GM21737 (cell line): ENCODE results near the gene POLR3E.

ENCODE experiments used
- ATAC-seq: cut with Tn5 transposase; IDR thresholded peaks from one replicate; pipeline ENCODE4 v1.9.1; 2021; ENCODE audit warnings: mild to moderate bottlenecking, moderate library complexity; ENCODE audit not compliant: unreplicated experiment

Gene POLR3E

DNA sequence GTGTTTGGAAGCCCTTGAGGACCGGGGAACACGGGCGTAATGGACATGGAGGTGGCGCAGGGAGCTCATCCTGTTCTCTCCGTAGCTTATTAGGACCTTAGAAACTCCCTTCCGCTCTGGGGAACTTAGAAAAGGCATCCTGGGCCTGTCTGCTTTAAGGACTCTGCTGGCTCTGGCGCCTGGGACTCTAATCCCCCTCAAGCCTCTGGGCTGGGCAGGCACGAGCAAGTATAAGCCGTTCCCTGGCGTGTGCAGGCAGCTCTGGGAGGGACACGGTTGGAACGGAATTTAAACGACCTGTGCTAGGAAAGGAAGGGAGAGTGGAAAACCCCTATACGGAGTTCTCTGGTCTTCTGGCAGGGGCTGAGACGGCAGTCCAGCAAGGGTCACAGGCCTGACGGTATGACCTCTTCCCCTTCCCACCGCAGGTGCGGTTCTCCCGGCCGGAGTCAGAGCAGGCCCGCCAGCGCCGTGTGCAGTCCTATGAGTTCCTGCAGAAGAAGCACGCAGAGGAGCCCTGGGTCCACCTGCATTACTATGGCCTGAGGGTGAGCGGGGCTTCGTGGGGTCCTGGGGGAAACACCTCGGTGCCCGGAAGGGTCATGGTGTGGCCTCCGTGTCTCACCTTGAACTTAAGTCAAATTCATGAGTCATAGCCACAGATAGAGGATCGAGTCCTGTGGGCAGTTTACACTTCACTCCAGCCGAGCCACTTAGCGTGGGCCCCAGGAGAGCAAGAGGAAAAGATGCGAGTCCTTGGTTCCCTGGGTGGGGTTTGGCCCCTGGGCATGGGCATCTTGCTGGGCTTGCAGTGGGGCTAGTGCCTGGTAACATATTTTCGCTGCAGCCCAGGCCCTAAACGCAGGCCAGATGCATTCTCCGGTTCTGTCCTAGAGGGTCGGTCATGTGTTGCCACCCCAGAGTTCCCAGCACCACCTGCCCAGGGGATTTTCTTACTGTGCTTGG, 17.7 kb downstream of the POLR3E start:
- ATAC-seq: no peak

GRCh38 chr16:22315979-22316378, 18.8 kb downstream of the POLR3E start:
- ATAC-seq: no peak

- no peak for ATAC-seq
These were observed 19.2 kb downstream of the POLR3E start for GRCh38 chr16:22316411-22316811.

DNA sequence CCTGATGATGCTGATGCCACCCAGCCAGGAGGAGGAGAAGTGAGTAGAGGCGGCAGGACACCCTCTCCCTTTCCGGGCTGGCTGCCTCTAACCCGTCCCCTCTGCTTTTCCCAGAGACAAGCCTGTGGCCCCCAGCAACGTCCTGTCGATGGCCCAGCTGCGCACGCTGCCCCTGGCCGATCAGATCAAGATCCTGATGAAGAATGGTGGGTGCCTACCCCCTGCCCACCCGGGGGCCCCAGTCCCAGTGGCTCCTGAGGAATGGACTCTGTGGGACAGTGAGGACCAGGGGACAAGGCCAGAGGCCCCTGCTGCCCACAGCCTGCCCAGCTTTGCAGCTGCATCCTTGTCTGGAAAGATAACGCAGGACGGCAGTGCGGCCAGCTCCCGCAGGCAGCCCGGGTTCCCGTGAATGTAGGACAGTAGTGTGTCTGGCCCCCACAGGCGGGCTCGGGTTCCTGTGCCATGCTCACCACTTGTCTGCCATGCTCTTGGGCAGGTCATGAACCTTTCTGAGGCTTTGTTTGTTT, 19.9 kb downstream of the POLR3E start:
- ATAC-seq: no peak

DNA sequence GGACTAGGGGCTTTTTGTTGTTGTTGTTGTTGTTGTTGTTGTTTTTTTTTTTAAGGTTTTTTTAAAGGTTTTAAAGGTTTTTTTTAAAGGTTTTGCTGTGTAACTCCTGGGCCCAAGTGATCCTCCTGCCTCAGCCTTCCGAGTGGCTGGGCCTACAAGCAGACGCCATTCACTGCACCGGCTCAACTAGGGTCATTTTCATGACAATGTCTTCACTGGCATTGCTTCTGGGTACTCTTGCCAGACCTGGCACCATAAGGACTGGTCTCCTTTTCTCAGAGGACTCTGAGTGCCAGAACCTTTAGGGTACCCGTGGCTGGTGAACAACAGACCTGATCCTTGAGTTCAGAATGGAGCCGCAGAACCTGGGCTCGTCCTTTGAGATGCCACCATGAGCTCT, 20.4 kb downstream of the POLR3E start:
- ATAC-seq: no peak

DNA sequence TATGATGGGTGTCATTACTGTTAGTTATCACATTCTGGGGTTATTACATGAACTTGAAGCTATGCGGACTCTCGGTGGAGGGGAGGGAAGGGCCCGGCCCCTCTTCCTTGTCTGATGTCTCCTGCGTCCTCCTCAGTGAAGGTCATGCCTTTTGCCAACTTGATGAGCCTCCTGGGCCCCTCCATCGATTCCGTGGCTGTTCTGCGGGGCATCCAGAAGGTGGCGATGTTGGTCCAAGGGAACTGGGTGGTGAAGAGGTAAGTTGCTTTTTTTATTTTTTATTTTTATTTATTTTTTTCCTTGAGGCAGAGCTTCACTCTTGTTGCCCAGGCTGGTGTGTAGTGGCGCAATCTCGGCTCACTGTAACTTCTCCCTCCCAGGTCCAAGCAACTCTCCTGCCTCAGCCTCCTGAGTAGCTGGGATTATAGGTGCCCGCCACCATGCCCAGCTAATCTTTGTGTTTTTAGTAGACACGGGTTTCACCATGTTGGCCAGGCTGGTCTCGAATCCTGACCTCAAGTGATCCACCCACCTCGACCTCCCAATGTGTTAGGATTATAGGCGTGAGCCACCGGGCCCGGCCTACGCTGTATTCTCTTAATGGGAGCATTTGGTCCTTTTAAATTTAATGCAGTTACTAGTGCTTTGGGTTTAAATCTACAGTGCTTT, 21.6 kb downstream of the POLR3E start:
- ATAC-seq: no peak

DNA sequence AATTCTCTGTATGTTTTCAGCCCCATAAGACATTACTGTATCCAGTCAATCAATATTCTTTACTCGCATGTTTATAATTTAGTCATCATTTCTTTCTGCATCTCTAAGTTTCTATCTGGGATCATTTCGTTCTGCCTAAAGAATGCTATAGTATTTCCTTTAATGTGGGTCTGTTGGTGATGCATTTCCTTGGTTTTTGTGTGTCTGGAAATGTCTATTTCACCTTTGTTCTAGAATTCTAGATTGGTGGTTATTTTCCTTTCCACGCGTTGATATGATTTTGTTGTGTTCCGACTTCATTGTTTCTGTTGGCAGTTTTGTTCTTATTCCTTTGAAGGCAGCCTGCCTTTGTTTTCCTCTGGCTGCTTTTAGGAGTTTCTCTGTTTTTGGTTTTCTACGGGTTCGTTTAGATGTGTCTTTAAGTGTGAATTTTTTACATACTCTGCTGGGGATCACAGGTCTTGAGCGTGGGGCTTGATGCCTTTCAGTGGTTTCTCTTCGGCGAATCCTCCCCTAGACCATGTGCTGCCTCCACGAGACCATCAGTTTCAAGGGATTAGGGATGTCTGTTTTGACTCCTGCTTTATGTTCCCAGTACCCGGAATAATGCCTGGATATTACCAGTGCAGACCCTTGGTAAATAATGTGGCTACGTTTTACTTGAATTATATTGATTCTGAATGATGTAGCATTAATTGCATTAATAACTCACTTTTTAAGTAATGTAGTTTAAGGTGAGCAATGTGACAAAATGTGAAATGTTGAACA, 23.5 kb downstream of the POLR3E start:
- ATAC-seq: no peak

GRCh38 chr16:22321340-22322001, 24.3 kb downstream of the POLR3E start:
- no peak for ATAC-seq

- ATAC-seq: no peak
These were observed 24.8 kb downstream of the POLR3E start for GRCh38 chr16:22322021-22322471.

GRCh38 chr16:22322741-22323140, 25.5 kb downstream of the POLR3E start:
- no peak for ATAC-seq

DNA sequence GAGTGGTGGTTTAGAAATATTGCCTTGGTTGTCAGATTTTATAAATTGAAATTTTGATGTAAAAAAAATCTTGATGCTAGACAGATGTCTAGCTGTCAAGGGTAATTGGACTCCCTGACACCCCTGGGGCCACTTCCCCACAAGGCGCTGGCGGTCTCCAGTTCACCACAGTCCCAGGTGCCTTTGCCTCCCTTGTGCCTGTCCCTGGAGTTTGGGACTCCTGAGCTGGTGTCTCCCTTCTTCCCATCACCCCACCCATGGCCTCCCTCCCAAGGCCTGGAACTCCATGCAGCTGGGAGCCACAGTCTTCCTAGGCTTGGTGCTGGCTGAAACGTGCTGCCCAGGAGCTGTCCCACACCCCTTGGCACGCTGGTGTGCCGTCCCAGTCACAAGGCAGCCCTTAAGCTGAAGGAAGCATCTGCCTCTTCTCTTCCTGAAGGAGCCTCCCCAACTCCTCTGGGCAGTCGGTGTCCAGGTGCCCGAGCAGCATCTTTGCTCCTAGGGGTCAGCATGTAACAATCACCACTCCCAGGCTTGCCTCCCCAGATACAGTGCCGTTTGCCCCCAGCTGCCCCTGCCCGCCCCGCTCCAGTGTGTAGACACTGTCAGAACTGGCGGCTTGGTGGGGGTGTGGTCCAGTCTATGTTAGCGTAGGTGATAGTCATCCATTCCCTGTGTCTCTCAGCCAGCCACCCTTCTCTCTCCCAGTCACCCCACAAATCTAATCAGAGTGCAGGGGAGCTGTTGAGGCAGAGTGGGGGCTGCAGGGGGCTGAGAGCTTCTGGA, 26.2 kb downstream of the POLR3E start:
- ATAC-seq: no peak

- no peak for ATAC-seq
These were observed 27.0 kb downstream of the POLR3E start for GRCh38 chr16:22323959-22324786.

DNA sequence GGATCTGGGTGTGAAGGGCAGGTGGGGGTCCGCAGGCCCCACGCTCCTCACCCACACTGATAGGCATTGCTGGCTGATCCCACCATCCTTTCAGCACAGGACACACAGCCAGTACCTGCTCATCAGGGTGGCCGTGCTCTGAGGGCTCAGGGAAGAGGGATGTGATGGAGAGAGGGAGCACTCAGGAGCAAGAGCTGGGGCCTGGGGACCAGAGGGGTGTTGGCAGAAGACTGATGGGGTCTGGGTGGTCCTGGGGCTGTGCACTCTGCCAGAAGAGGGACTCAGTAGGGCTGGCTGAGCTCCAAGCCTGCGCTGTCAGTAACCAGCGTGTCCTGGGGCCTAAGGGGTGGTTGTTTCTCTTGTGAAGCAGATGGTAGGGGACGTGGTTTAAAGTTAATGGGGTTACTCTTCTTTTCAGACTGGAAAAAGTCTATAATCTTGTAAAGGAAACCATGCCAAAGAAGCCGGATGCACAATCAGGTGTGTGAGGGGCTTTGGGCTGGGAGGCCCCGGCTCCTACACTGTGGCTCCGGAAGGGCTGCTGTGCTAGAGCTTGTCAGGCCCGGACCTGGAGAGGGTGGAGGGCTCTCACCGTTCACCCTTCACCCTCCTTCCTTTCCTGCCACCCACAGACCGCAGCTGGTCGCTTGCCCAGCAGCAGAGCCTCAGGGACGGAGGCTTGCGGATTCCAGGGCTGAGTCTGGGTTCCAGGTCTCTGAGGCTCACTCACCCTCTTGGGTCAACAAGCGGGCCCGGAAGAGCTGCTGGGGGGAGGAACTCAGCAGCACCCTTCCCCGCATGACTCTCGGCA, 27.8 kb downstream of the POLR3E start:
- ATAC-seq: no peak

DNA sequence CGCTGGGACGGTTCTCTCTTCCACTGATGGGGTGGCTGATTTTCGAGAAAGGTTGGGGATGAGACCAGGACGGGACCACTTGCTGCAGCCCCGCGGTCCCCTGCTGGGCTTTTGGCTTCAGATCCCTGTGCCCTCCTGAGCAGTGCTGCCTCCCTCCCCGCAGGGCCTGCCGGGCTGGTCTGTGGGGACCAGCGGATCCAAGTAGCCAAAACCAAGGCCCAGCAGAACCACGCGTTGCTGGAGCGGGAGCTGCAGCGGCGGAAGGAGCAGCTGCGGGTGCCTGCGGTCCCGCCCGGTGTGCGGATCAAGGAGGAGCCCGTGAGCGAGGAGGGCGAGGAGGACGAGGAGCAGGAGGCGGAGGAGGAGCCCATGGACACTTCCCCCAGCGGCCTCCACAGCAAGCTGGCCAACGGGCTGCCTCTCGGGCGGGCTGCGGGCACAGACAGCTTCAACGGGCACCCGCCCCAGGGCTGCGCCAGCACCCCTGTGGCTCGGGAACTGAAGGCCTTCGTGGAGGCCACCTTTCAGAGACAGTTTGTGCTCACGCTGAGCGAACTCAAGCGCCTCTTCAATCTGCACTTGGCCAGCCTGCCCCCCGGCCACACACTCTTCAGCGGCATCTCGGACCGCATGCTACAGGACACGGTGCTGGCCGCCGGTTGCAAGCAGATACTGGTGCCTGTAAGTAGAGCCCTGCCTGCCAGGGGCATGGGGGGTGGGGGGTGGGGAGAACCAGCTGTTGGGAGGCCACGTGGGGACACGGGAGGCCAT, 28.6 kb downstream of the POLR3E start:
- ATAC-seq: no peak

DNA sequence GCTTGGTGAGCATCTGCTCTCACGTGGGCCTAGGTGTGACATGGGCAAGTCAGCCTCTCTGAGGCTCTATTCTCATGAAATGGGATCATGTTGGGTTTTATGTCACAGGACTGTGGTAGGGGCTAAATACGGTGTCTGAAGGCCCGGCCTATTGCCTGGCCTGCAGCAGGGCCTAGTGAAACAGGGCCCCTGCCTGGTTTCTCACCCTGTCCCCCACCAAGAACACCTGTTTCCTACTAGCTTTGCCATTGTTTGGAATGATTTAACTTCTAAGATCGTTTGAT, 29.1 kb downstream of the POLR3E start:
- no peak for ATAC-seq

DNA sequence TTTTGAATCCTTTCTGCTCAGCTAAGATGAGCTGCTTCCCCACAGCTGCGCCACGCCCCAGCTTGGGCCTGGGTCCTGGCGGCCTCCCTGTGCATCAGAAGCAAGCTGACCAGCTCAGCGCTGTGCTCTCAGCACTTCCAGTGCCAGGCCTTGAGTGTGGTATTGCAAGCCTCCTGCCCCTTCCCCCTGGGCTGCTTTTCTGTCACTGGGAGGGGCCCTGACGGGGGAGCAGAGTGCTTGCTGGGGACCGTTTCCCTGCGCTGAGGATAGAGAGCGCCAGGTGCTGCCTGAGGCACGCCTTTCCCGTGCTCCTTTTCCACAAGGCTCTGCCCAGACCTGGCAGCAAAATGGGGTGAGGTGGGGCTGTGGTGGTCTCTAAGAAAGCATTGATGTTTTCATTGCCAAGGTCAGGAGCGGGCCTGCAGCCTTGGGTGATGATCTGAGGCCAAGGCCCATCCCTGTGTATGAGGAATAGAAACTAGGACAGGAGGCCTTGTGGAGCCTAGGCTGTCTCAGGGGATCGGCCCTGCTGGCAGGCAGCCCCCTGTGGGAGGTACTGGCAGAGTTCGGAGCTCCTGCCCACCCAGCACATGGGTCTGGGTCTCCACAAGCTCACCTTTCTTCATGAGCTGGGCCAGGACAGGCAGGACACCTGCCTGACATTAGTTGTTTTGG, 29.7 kb downstream of the POLR3E start:
- ATAC-seq: no peak

- ATAC-seq: no peak
These were observed 30.2 kb downstream of the POLR3E start for GRCh38 chr16:22327446-22327775.
